ENCODE data around the gene EVX1. TPM values are rescaled to one million over a fixed set of nuclear protein-coding genes. Genes with fewer than 3 reads are reported as not detected.

EVX1 gene
- total and polyA plus RNA-seq, 10 donors: not detected

DNA sequence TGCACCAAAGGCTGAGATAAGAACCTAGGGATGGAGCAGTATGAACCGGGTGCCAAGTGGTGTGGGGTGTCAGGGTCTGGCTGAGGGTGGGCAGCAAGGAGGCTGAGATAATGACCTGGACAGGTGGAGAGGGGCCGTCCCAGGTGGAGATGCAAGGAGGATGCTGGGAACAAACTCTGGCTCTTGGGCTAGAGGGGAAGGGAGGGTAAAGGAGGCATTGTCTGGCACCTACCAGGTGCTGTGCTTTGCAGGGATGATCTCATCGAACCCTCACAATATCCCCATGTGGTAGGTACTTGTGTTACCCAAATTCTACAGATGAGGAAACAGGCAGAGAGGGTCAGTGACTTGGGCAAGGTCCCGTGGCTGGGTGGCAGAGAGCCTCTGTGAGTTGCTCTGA is 22.8 kb upstream of the EVX1 start:
- intact Hi-C loops (cut with DNase I; ENCODE audit: low total_unique reads): no loop called here
- H3K36me3 ChIP-seq: no peaks in the 10 kb centered on the region
- H3K27me3 ChIP-seq (replicated peaks in 1 of 7): peaks cover 4 to 100% (median 70%) of the 10 kb centered on the region in 7 donors
- H3K27ac ChIP-seq: no peak overlapping the region
- H3K9me3 ChIP-seq: no peaks in the 10 kb centered on the region
- DNase-seq: no peak
- TF ChIP-seq CTCF (IDR thresholded peaks at IDR 0.05 in 8 of 11, conservative IDR thresholded peaks at IDR 0.05 in 3 of 11) (no peak), POLR2AphosphoS5 (IDR thresholded peaks at IDR 0.05) (no peak), POLR2A (IDR thresholded peaks at IDR 0.05) (no peak)
- no peak overlapping the region for H3K4me3 ChIP-seq
- 56 to 60% (median 57%) methylated on average over 4 of the region's 4 CpGs for WGBS, 5 donors
- H3K4me1 ChIP-seq: peaks cover 0 to 12% (median 8%) of the 10 kb centered on the region in 6 donors

DNA sequence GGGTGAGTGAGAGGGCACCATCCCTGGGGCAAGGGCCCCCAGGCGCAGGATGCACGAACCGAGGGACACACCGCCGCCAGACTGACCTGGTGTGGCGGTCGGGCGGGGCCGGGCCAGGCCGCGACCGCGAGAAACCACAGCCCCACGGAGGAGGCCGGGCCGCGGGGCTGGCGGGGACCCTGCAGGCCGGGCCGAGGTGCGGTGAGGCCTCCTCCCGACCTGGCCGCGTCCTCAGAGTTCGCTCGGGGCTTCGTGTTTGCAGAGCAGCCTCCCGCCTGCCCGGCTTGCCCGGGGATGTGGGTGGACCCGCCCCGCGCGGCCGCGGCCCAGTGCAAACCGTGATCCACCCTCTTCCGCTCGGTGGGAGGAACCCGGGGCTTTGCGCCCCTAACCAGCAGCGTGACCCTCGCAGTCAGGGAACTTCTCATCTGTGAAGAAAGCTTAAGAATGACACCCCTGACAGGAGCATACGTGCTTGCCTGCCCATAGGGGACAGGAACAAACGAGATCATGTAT is 22.1 kb upstream of the EVX1 start:
- WGBS, 5 donors: 3 to 8% (median 6%) methylated on average over 39 to 45 of the region's 45 CpGs
- DNase-seq: no peak
- H3K36me3 ChIP-seq: no peaks in the 10 kb centered on the region
- peak overlapping the region in 3 of 8 donors; percentile 10 to 54 (median 13) for H3K4me3 ChIP-seq
- H3K27me3 ChIP-seq (replicated peaks in 1 of 7): peaks cover 9 to 100% (median 77%) of the 10 kb centered on the region in 7 donors
- H3K9me3 ChIP-seq: no peaks in the 10 kb centered on the region
- peaks cover 0 to 17% (median 13%) of the 10 kb centered on the region in 6 donors for H3K4me1 ChIP-seq
- intact Hi-C loops (cut with DNase I; ENCODE audit: low total_unique reads): no loop called here
- no peak for TF ChIP-seq POLR2A (IDR thresholded peaks at IDR 0.05)
- no peak for TF ChIP-seq CTCF (IDR thresholded peaks at IDR 0.05 in 8 of 11, conservative IDR thresholded peaks at IDR 0.05 in 3 of 11)
- TF ChIP-seq POLR2AphosphoS5 (IDR thresholded peaks at IDR 0.05): no peak
- no peak overlapping the region for H3K27ac ChIP-seq

GRCh38 chr7:27221201-27221797 is 21.3 kb upstream of the EVX1 start:
- Histone ChIP-seq H3K36me3 (no peaks in the 10 kb centered on the region), H3K27ac (no peak overlapping the region), H3K4me3 (no peak overlapping the region), H3K9me3 (no peaks in the 10 kb centered on the region), H3K27me3 (replicated peaks in 1 of 7) (peaks cover 14 to 100% (median 85%) of the 10 kb centered on the region in 7 donors), H3K4me1 (peaks cover 0 to 19% (median 14%) of the 10 kb centered on the region in 6 donors)
- DNase-seq: no peak
- intact Hi-C loops (cut with DNase I; ENCODE audit: low total_unique reads): no loop called here
- WGBS, 5 donors: 79 to 92% (median 89%) methylated on average over 3 of the region's 3 CpGs
- TF ChIP-seq CTCF (IDR thresholded peaks at IDR 0.05 in 8 of 11, conservative IDR thresholded peaks at IDR 0.05 in 3 of 11): no peak
- no peak for TF ChIP-seq POLR2A (IDR thresholded peaks at IDR 0.05)
- TF ChIP-seq POLR2AphosphoS5 (IDR thresholded peaks at IDR 0.05): no peak

- DNase-seq: no peak
- peaks cover 0 to 19% (median 14%) of the 10 kb centered on the region in 6 donors for H3K4me1 ChIP-seq
- H3K4me3 ChIP-seq: no peak overlapping the region
- H3K9me3 ChIP-seq: no peaks in the 10 kb centered on the region
- no peaks in the 10 kb centered on the region for H3K36me3 ChIP-seq
- peaks cover 14 to 92% (median 80%) of the 10 kb centered on the region in 7 donors for H3K27me3 ChIP-seq (replicated peaks in 1 of 7)
- no peak overlapping the region for H3K27ac ChIP-seq
- no peak for TF ChIP-seq POLR2AphosphoS5 (IDR thresholded peaks at IDR 0.05)
- TF ChIP-seq CTCF (IDR thresholded peaks at IDR 0.05 in 8 of 11, conservative IDR thresholded peaks at IDR 0.05 in 3 of 11): no peak
- intact Hi-C loops (cut with DNase I; ENCODE audit: low total_unique reads): no loop called here
These were observed 18.5 kb upstream of the EVX1 start for GRCh38 chr7:27223941-27224575.

All from spleen (tissue), 11 donors.